SK-N-SH (cell line): ENCODE measurements around the gene FTL. TPM values are rescaled to one million over a fixed set of nuclear protein-coding genes. Genes with fewer than 3 reads are reported as not detected.
"Not testable (repeated sequence)": the region's sequence is repeated elsewhere in the genome, so short reads cannot be mapped to it uniquely, and the experiment has no call there.

Source experiments
- CTCF ChIA-PET: fragments of 300-600, 350-600 bp; formaldehyde crosslinking; extraction: SDS; loops from one replicate; lab custom pipeline; 2021; lab: Yijun Ruan, JAX
- POLR2A ChIA-PET: fragments of 350-600 bp; sonication (Branson Sonifier 250); formaldehyde crosslinking; extraction: SDS; loops from one replicate; lab custom pipeline; 2020; ENCODE audit warnings: antibody characterized with exemption, inconsistent platforms; lab: Yijun Ruan, JAX
- DNase-seq: peaks from one replicate; pipeline ENCODE4 v3.0.0; 2012
- H2AFZ ChIP-seq: fragments of 200-600 bp; sonication (generic); 2 replicates; pipeline ENCODE4 v1.8.1; 2016; ENCODE audit warnings: antibody characterized with exemption, mild to moderate bottlenecking, low read depth
- H3F3A ChIP-seq: fragments of 200-600 bp; sonication (generic); replicated peaks from 2 replicates; pipeline ENCODE3; 2016; ENCODE audit warnings: antibody characterized with exemption, mild to moderate bottlenecking; ENCODE audit not compliant: insufficient read depth
- H3K27ac ChIP-seq, 2 experiments: fragments of 200-500 bp in 1 of 2; fragments of 200-600 bp in 1 of 2; sonication (Bioruptor generic) in 1 of 2; sonication (generic), shearing (Covaris generic) in 1 of 2; 2 replicates each; pipeline versions ENCODE4 v1.5.1 to v1.6.1; 2014 to 2016; ENCODE audit warnings: low read depth in 2 of 2, inconsistent platforms in 1 of 2, low read length in 1 of 2, mild to moderate bottlenecking in 1 of 2, mixed read lengths in 1 of 2
- H3K27me3 ChIP-seq: fragments of 200-600 bp; sonication (generic), shearing (Covaris generic); 2 replicates; pipeline ENCODE4 v1.6.1; 2016; ENCODE audit warnings: mixed run types; ENCODE audit not compliant: insufficient read depth
- H3K36me3 ChIP-seq, 2 experiments: fragments of 200-500 bp in 1 of 2; fragments of 200-600 bp in 1 of 2; sonication (Bioruptor generic) in 1 of 2; sonication (generic) in 1 of 2; replicated peaks in 1 of 2; 2 replicates each; pipeline versions ENCODE3 to v1.5.1; 2014 to 2016; ENCODE audit warnings: low read length in 1 of 2, mild to moderate bottlenecking in 1 of 2; ENCODE audit not compliant: insufficient read depth in 2 of 2, control insufficient read depth in 1 of 2
- H3K4me1 ChIP-seq, 2 experiments: fragments of 200-500 bp in 1 of 2; fragments of 200-600 bp in 1 of 2; sonication (Bioruptor generic) in 1 of 2; sonication (generic), shearing (Covaris generic) in 1 of 2; 2 replicates each; pipeline versions ENCODE4 v1.5.1 to v1.6.1; 2014 to 2016; ENCODE audit warnings: low read depth in 1 of 2, low read length in 1 of 2, mixed run types in 1 of 2; ENCODE audit not compliant: insufficient read depth in 2 of 2, control insufficient read depth in 1 of 2
- H3K4me2 ChIP-seq: fragments of 200-600 bp; sonication (generic), shearing (Covaris generic); 2 replicates; pipeline ENCODE4 v1.6.1; 2017; ENCODE audit warnings: mixed run types
- H3K4me3 ChIP-seq, 2 experiments: fragments of 200-500 bp in 1 of 2; fragments of 200-600 bp in 1 of 2; sonication (Bioruptor generic) in 1 of 2; sonication (generic), shearing (Covaris generic) in 1 of 2; 2 replicates each; pipeline versions ENCODE4 v1.5.1 to v1.8.1; 2014 to 2016; ENCODE audit warnings: low read depth in 2 of 2, inconsistent platforms in 1 of 2, low read length in 1 of 2, mild to moderate bottlenecking in 1 of 2, mixed read lengths in 1 of 2, moderate library complexity in 1 of 2
- H3K79me2 ChIP-seq: fragments of 200-600 bp; sonication (generic); 2 replicates; pipeline ENCODE4 v1.8.1; 2017; ENCODE audit warnings: mild to moderate bottlenecking; ENCODE audit not compliant: insufficient read depth
- H3K9ac ChIP-seq: fragments of 200-600 bp; sonication (generic); 2 replicates; pipeline ENCODE4 v1.6.1; 2017; ENCODE audit warnings: mixed run types
- H3K9me2 ChIP-seq: fragments of 200-600 bp; sonication (generic); 2 replicates; pipeline ENCODE4 v1.6.1; 2017; ENCODE audit warnings: mixed run types
- H3K9me3 ChIP-seq: fragments of 200-600 bp; sonication (generic); 2 replicates; pipeline ENCODE4 v1.6.1; 2017; ENCODE audit warnings: mixed run types, mild to moderate bottlenecking, moderate library complexity
- H4K20me1 ChIP-seq: fragments of 200-600 bp; sonication (generic); 2 replicates; pipeline ENCODE4 v1.6.1; 2017; ENCODE audit warnings: mild to moderate bottlenecking, mixed run types; ENCODE audit not compliant: insufficient read depth
- FOXM1 ChIP-seq: IDR thresholded peaks from 2 replicates; pipeline ENCODE4 v1.4.0; 2012; ENCODE audit warnings: low read depth, mild to moderate bottlenecking
- GATA2 ChIP-seq: sonication (generic); formaldehyde crosslinking; IDR thresholded peaks from 2 replicates; pipeline ENCODE4 v1.5.0; 2020; ENCODE audit warnings: mild to moderate bottlenecking, missing genetic modification reagents
- POLR2AphosphoS5 ChIP-seq: IDR thresholded peaks from 2 replicates; pipeline ENCODE4 v1.6.1; 2012; ENCODE audit warnings: low read depth, low read length
- RAD21 ChIP-seq: IDR thresholded peaks from 2 replicates; pipeline ENCODE4 v1.6.1; 2012; ENCODE audit warnings: mild to moderate bottlenecking, low read length
- RFX5 ChIP-seq: IDR thresholded peaks from 2 replicates; pipeline ENCODE4 v1.6.1; 2012; ENCODE audit warnings: mild to moderate bottlenecking, improper control_type of control experiment, low read length
- RXRA ChIP-seq: IDR thresholded peaks from 2 replicates; pipeline ENCODE4 v1.4.0; 2012; ENCODE audit warnings: low read depth, mild to moderate bottlenecking, borderline replicate concordance
- SIN3A ChIP-seq: IDR thresholded peaks from 2 replicates; pipeline ENCODE4 v1.6.1; 2012; ENCODE audit warnings: low read depth, mild to moderate bottlenecking, low read length, moderate library complexity, borderline replicate concordance
- USF1 ChIP-seq: IDR thresholded peaks from 2 replicates; pipeline ENCODE4 v1.4.0; 2012; ENCODE audit warnings: low read depth, borderline replicate concordance
- USF2 ChIP-seq: fragments of 150-350 bp; IDR thresholded peaks from 2 replicates; pipeline ENCODE4 v1.6.1; 2017; ENCODE audit warnings: antibody characterized with exemption, low read length, low read depth, borderline replicate concordance
- YY1 ChIP-seq: IDR thresholded peaks from 2 replicates; pipeline ENCODE4 v1.4.0; 2012; ENCODE audit warnings: low read depth, mild to moderate bottlenecking
- WGBS: methylation state at CpG from one replicate; pipeline ENCODE4 v1.1.6; 2017; ENCODE audit warnings: low lambda C conversion rate; 5-methylcytosine and 5-hydroxymethylcytosine counted together
- polyA plus RNA-seq, 3 experiments: library from polyadenylated mRNA; depleted of rRNA; stranded (reverse); fragments of >200 nt; gene quantifications; 2 replicates each; pipeline ENCODE4 v1.2.3, GENCODE V29; 2012

The FTL gene
- polyA plus RNA-seq, 1 of the 3 experiments (the other 2 are of a cell fraction), result 875 TPM

- no peak for TF ChIP-seq USF1
- TF ChIP-seq, all 33 proteins: peak for 0
These were observed 47.0 kb upstream of the FTL start (continued) for GRCh38 chr19:48918071-48918470.

GRCh38 chr19:48918801-48919247, 46.3 kb upstream of the FTL start:
- H3K36me3 ChIP-seq, result peaks cover 12 to 27% of the 10 kb centered on the region in 2 experiments
- no peaks in the 10 kb centered on the region for H3K9me2 ChIP-seq

GRCh38 chr19:48919271-48919670, 45.8 kb upstream of the FTL start:
- POLR2A ChIA-PET, H3K9me3 ChIP-seq, H3K4me3 ChIP-seq, H3K79me2 ChIP-seq, H4K20me1 ChIP-seq, H3K4me1 ChIP-seq, DNase-seq, H3K4me2 ChIP-seq, H3F3A ChIP-seq, H3K27ac ChIP-seq, H3K27me3 ChIP-seq, H2AFZ ChIP-seq, H3K9me2 ChIP-seq, H3K9ac ChIP-seq: not testable (repeated sequence)
- CTCF ChIA-PET, result interaction anchor here (1.6 kb wide), 1 partner anchor 51 kb away, joined by 3 read pairs; no protein-coding TSS in a partner anchor
- H3K36me3 ChIP-seq, result peaks cover 11 to 25% of the 10 kb centered on the region in 2 experiments
- 96% methylated on average over 7 of the region's 8 CpGs for WGBS

More at GRCh38 chr19:48918801-48919247, 46.3 kb upstream of the FTL start:
- CTCF ChIA-PET, result interaction anchor here (0.6 to 0.8 kb wide), 2 partner anchors 83 to 145 kb away, joined by 3 read pairs; partner anchors contain the start of gene HSD17B14
- H3K4me3 ChIP-seq, result no peak overlapping the region
- H3K27me3 ChIP-seq, result no peaks in the 10 kb centered on the region
- no peak overlapping the region for H3K9ac ChIP-seq
- no peaks in the 10 kb centered on the region for H3F3A ChIP-seq
- 83% methylated on average over 17 of the region's 18 CpGs for WGBS
- DNase-seq, result peak; percentile 75
- no peaks in the 10 kb centered on the region for H3K4me1 ChIP-seq
- H4K20me1 ChIP-seq, result no peaks in the 10 kb centered on the region
- no peak overlapping the region for H2AFZ ChIP-seq
- TF ChIP-seq GATA2 (CRISPR knock-in tag) (no peak), RXRA (no peak), POLR2AphosphoS5 (no peak), YY1 (no peak), RFX5 (no peak), FOXM1 (no peak), SIN3A (no peak), RAD21 (no peak), USF2 (no peak)
- no peak overlapping the region for H3K27ac ChIP-seq
- no peaks in the 10 kb centered on the region for H3K79me2 ChIP-seq
- H3K9me3 ChIP-seq, result no peaks in the 10 kb centered on the region
- POLR2A ChIA-PET, result no interaction called here
- H3K4me2 ChIP-seq, result no peak overlapping the region
